NCI-H345 treated with DMSO at 0.1 percent for 48 hours (cell line): ENCODE data around the gene SPATA31C2.
"Not testable (repeated sequence)": the region's sequence is repeated elsewhere in the genome, so short reads cannot be mapped to it uniquely, and the experiment has no call there.

Experiments
- DNase-seq: peaks from one replicate; lab custom pipeline; 2025; ENCODE audit not compliant: unreplicated experiment; lab: John Stamatoyannopoulos, UW

The SPATA31C2 gene

DNA sequence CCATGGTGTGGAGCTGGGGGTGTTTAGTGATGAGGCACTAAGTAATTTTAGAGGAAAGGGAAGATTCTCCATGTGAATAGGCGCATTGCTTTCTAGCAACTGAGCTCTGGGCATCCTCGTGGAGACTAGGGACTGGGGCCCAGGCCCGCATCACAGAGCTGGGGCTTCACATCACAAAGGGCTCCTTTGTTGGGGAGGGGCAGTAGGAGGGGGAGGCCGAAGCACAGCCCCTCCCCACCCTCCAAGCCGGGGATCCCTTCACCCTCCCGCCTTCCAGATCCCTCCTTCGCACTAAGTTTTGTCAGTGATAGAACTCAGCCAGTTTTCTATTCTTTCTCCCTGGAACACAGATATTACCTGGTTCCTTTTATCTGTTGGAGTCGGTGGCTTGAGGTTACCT lies at the start of gene SPATA31C2:
Gene SPATA31C2, minus strand, starts transcription at position 101 of the 400 bp plus-strand sequence. Its CDS starts 29 bp downstream, at position 72.
- not testable (repeated sequence) for DNase-seq

DNA sequence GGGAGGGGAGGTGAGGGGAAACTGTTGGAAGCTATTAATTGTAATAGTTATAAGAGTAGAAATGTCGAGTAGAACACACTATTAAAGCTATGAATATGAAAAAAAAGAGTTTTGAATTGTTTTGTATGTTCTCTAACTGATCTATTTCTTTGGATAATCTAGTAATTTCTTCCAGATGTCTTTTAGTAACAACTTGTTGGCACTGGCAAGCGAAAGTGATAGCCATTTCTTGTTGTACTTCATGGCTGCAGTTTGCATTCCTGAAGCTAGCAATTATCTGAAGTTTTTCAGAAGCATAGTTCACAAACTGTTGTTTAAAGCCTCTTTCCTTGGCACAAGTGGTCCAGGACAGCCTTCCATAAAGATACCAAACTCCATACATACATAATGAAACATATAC lies 49.4 kb upstream of the SPATA31C2 start:
- no peak for DNase-seq

DNA sequence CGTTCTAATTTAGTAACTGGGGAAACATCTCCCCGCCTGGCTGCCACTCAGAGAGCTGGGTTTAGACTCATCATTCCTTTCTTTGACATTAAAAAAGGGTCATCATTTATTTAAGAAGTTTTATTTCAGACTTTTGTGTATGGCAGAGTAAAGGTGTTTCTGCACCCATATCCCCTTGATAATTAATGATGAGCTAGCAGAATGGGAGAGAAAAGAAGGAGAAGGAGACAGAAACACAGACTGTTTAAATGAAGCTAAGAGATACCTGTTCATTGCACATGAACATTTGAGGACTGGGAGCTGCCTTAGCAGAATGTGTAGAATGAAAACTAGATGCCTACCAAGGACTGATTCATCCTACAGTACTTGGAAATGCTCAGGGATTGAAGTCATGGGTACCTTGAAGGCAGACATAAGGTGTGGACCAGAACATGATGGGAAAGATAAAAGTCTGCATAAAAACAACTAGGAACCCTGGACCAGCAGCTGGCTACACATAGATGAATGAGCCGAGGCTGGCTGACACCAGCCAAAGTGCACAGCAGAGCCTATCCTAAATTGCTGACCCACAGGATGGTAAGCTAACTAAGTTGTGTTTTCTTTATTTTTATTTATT lies 48.3 kb upstream of the SPATA31C2 start:
- DNase-seq, result no peak

DNA sequence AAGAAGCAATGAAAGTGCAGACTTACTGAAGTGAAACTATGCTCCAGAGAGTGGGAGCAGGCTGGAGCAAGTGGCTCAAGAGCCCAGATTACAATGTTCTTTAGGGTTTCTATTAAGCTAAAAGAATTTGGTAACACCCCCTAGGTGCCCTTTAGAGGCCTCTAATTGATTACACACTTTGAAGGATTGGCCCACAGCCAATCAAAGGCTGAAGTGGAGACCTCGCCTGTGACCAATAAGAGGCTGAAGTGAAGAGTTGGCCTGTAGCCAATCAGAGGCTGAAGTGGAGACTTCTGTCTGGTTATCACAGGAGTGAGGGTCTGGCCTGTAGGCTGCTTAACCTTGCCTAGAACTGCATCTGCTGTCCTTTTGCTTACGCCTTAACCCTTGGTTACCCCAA lies 46.7 kb upstream of the SPATA31C2 start:
- no peak for DNase-seq

DNA sequence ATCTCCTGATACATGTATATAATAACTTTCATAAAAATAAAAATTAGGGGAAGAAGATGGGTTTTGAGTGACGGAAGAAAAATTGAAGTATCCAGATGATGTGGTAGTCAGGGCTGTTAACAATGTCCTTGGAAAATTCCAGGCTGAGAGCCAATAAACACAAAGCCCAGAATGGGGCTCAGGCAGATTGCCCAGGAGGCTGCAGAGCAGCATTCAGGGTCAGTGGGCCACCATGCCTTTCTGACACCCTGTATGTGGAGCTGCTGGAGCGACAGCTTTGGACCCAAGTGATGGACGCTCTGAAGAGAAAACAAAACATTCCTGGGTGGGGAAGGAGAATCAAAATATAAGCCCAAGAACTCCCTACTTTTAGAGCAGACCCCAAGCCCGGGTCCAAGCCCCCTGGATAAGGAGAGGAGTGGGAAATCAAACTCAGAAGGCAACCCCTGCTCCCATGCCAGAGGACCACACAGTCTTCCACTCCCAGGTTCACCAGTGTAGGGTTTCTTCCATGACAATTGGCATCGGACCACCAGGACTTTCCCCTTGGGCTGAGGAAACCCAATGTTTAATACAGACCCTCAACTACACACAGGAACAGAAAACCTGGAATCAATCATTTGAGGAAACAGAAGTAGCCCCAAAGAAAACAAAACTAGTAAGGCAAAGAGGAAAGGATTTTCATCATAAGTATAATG lies 45.7 kb upstream of the SPATA31C2 start:
- no peak for DNase-seq

DNA sequence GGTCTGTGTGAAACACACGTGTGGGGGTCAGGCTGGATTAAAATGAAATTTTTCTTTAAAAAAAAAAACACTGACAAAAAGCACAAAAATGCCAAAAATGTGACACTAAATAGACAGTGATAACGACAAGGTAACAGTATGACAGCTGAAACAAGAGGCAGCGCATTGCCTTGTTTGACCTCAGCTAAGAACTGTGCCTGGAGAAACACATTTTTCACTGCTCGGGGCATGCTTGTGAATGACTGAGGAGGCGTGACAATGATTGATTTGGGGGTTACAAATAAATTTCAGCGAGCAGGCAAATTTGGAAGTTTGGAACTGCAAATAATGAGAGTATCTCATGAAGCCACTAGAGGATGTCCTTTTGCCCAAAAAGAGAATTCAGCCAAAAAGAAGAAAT lies 44.2 kb upstream of the SPATA31C2 start:
- no peak for DNase-seq

DNA sequence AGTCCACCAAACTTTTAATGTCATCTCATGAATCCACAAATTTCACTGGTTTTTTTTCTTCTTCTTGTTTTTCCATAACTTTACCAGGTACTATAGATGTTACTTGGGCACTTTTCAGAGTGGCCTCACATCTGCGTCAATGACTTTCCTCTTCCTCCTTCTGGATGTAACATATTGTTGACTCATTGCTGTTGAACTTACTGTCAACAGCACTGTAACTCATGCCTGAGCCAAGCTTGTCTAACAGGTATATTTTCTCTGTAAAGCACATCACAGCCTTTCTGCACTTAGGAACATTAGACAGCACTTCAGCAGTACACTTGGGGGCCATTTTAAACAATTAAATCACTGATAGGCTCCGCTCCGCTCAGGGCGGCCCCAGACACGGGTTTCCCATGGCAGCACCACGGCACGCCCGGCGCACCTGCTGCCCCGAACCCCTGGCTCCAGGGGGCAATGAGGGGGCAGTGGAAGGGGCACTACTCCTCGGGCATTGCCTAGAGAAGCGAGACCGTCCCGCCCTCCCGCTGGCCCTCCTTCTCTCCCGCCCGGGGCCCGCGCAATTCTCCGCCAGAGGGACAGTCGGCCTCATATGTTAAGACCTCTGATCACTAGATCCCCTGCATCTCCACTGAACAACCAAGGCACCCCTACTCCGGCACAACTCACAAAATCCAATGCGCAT lies 41.9 kb upstream of the SPATA31C2 start:
- no peak for DNase-seq

DNA sequence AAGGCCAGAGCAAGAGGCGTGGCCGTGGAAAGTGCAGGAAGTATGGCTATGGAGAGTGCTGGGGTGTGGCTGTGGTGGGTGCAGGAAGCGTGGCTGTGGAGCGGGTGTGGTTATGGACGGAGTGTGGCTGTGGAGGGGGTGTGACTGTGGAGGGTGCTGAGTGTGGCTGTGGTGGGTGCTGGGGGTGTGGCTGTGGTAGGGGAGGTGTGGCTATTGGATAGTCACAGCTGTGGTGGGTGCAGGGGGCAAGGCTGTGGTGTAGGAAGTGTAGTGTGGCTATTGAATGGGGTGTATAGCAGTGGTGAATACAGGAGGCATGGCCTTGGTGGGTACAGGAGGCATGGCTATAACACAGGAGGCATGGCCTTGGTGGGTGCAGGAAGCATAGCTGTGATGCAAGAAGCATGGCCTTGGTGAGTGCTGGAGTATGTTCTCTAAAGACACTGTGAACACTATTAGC lies 40.8 kb upstream of the SPATA31C2 start:
- DNase-seq, result no peak

DNA sequence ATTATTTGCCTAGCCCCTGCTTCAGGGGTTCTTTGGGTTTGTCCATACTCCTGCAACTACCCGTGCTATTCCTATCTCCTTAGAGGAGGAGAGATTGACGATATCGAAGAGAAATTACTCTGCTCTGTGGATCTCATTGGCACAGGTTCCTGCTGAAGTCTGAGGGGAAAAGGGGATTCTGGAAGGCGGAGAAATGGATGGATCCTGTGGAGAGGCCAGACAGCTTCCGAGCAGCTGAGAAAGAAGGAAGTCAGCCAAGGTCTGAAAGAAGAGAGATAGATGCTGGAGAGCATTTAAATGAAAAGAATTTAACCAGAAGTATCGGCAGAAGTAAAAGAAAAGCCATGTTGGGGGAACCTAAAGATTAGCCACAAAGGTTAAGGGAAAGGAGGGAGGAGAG lies 40.4 kb upstream of the SPATA31C2 start:
- DNase-seq, result no peak

DNA sequence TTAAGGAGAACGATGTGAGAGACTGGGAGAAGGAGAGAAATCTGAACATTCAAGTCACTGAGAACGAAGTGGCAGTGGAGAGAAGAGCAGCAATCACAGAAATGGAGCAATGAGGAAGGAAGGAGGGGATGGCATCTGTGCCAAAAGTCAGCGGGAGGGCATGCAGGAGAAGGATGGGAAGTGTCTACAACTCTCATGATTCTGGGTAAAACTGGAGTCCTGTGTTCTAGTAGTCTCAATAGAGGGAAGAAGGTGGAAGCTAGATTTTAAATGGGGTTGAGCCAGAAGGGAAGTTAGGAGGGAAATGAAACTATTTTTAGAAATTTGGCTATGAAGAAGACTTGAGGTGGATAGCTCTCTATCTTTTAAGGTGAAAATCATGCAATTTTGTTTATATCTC lies 39.1 kb upstream of the SPATA31C2 start:
- DNase-seq, result no peak

DNA sequence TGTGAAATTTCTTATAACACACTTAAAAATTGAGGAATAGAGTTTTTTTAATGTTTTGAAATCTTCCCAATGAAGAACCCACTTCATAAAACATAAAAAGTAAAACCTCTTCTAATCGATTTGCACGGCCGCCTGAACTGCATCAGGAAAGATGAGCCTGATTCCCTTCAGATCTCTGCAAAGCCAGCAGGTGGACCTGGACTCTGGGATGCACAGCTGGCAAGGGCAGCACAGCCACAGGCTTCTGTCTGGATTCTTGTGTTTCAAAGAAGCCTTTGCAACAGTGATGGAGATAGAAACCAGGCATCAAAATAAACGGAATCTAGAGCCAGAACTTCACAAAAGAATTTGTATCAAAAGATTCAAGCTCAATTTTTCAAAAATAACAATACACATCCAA lies 36.0 kb upstream of the SPATA31C2 start:
- DNase-seq, result no peak

DNA sequence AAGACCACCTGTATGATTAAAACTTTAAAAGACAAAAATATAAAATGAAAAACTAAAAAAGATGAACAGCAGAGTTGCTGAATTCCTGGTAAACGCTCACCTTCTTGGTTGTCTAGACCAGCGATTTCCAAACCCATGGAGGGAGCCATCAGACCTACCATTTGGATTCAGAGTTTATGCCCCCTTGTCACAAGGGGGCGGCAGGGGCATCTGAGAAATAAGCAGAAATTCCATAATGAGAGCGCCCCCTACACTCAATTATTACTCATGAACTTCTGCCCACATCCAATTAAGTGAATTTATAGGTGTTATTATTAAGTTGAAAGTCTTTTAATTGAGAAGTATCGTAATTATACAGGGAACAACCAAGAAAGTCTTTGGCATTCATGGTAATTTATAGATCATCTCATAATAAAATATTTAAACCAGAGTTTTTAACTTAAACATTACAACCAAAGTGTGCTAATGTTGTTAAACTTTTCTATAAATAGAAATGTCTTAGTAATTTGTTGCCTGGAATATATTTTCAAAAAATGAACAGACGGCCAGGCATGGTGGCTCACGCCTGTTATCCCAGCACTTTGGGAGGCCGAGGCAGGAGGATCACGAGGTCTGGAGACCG lies 35.2 kb upstream of the SPATA31C2 start:
- no peak for DNase-seq

DNA sequence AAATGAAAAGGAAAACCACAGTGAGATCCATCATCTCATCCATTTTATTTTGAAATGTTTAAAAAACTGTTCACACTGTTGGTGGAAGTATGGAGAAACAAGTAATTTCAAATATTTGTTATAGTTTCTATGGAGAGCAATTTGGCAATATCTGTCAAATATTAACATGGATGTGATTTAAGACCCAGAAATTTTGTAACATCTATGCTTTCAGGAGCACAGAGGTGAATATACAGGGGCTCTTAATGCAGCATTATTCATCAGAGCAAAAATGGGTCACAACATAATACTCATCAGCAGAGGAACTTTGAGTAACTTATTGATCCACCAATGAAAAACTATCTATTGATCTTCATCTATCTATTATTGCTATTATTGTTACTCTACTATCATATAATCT lies 31.4 kb upstream of the SPATA31C2 start:
- no peak for DNase-seq

DNA sequence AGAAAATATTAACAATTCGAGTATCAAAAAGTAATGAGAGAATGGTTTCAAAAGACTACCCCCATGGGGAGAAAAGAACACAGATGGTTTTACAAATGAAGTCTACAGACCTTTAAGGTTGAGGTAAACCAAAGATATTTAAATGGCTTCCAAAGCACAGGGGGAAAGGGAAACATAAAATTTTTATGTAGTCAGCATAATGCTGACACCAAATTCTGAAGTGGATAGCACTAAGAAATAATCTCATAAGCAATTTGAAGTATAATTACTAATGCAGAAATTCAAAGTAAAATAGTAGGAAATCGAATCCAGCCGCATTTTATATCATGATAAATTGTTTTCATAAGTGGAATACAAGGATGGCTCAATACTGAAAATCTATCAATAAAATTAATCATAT lies 30.3 kb upstream of the SPATA31C2 start:
- DNase-seq, result no peak

DNA sequence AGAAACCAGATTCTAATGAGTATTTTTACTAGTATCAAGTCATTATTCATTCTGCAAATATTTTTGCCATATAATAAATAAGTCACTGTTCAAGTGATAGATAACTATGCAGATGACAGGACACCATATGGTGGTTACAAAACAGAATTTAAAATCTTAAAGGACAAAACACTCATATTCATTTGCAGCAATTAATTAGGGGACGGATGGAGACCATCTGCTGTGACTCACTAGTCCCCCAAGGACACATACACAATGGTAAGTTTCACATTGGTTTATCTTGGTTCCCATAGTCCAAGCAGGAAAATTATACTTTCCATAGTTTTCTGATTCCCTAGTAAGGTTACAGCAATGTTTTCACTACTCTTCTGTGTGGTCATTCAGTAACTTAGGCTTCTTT lies 28.4 kb upstream of the SPATA31C2 start:
- DNase-seq, result no peak

DNA sequence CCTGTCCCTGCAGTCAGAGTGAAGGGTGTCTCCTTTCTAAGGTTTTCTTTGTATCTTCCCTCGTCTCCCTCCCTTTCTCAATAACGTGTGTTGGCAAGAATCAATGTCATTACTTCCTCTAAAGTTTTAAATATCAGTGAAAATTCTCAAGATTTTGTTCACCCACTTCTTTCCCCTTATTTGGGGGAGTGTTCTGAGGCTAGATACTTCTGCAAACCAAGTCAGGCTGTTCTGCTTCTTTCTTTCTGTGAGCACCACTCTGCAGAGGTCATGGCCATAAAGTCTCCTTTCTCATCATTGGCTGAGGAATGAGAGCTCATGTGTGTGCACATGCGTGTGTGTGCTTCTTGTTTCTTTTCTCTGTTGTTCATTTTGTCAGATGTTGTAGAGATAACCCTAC lies 26.6 kb upstream of the SPATA31C2 start:
- no peak for DNase-seq

DNA sequence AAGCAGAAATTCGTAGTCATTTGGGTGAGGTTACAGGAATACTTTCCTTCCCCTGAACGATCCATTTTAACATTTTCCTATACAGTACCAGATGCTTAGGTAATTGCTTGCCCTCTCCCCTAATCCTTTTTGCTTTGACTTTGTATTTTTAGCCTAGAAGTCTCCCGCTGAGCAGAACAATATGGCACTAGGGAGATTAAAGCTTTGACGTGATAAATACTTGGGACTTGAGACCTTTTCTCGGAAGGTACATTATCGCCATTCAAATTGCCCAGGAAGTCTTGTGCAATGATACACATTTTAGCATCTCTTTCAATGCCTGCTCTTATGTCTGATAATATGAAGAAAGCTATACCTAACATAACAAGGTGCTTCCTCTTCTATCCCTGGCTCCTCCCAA lies 22.9 kb upstream of the SPATA31C2 start:
- DNase-seq, result no peak

DNA sequence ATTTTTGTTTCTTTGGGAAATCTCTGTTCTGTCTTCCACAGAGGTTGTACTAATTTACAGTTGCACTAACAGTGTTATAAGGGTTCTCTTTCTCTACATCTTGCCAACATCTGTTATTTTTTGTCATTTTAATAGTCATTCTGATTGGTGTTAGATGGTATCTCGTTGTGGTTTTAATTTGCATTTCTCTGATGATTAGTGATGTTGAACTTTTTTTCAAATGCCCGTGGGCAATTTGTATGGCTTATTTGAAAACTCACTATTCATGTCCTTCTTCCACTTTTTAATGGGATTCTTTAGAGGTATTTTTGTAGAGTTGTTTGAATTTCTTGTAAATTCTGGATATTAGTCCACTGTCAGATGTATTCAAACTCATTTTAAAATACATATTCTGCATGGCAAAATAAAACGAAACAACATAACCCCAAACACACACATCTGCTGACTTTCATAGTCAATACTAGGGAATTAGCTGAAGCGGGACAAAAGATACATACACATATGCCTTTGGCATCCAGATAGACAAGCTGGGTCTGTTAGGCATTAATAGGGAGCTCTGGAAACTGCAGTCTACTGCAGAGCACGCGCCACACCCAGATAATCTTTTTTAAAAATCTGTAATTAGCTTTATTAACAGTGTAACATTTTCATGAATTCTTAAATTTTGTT lies 5.8 kb upstream of the SPATA31C2 start:
- DNase-seq, result no peak

DNA sequence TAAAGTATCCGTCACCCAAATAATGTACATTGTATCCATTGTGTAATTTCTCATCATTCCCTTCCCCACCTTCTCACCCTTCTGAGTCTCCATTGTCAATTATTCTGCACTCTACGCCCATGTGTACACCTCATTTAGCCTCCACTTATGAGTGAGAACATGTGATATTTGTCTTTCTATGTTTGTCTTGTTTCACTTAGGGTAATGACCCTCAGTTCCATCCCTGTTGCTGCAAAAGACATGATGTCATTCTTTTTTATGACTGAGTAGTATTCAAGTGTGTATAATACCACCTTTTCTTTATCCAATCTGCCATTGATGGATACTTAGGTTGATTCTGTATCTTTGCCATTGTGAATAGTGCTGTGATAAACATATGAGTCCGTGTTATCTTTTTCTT lies 4.9 kb upstream of the SPATA31C2 start:
- DNase-seq, result peak; percentile 4

DNA sequence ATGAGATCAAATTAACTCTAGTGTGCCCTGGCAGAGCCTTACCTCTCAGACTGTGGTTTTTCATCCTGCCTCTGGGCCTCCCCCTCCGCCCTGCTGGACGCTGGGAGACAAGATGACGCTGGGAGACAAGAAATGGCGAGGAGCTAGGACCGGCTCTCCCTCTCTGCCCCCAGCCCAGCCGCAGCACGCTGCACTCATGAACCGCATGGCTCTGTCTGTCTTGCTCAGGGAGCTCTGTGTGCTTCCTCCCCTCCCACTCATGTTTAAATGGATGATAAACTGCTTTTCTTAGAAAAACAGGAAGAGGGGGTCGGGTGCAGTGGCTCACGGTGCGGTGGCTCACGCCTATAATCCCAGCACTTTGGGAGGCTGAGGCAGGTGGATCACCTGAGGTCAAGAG lies 4.7 kb downstream of the SPATA31C2 start:
- not testable (repeated sequence) for DNase-seq

DNA sequence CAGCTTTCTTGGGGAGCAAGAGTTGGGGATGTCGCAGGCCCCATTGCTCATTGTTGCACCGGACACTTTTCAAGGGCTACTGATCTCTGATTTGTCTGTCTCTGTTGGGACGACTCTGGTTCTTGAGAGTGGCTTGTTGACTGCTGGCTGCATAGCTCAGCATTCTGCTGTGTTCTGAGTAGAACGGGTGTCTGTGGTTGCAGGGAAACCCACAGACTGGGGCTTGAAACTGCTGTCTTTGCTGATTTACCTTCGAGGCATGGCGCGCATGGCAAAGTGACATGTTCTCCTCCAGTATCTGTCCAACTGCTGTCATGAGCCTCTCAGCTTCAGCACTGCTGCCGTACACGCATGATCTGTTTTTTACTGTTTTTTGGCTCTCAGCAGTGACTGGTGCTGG lies 8.7 kb downstream of the SPATA31C2 start:
- not testable (repeated sequence) for DNase-seq
